Esophagus muscularis mucosa (tissue), 4 donors: ENCODE results near the gene DCHS2. TPM values are rescaled to one million over a fixed set of nuclear protein-coding genes. Genes with fewer than 3 reads are reported as not detected.

Experiments
- DNase-seq: peaks from one replicate; pipeline ENCODE4 v3.0.0-alpha.2; 2017; ENCODE audit errors: extremely low spot score
- H3K27ac ChIP-seq, 4 donors: fragments of 200-600 bp; sonication (generic); replicated peaks in 1 of 4; 1 replicate in 3 of 4; 2 replicates in 1 of 4; pipeline ENCODE4 v1.5.1; 2016 to 2019; ENCODE audit warnings: mild to moderate bottlenecking in 1 of 4
- H3K27me3 ChIP-seq, 4 donors: fragments of 200-600 bp; sonication (generic); one replicate each; pipeline versions ENCODE4 v1.5.1 to v1.6.0; 2016 to 2019
- H3K36me3 ChIP-seq, 4 donors: fragments of 200-600 bp; sonication (generic); one replicate each; pipeline ENCODE4 v1.5.1; 2016 to 2019
- H3K4me1 ChIP-seq, 4 donors: fragments of 200-600 bp; sonication (generic); one replicate each; pipeline ENCODE4 v1.5.1; 2016 to 2019
- H3K4me3 ChIP-seq, 4 donors: fragments of 200-600 bp; sonication (generic); 1 replicate in 2 of 4; 2 replicates in 2 of 4; pipeline ENCODE4 v1.5.1; 2016 to 2019; ENCODE audit warnings: mild to moderate bottlenecking in 4 of 4, moderate library complexity in 1 of 4
- H3K9me3 ChIP-seq, 4 donors: fragments of 200-600 bp; sonication (generic); 1 replicate in 3 of 4; 2 replicates in 1 of 4; pipeline ENCODE4 v1.5.1; 2016 to 2019
- CTCF ChIP-seq, 3 experiments: fragments of 200-600 bp in 2 of 3; fragments of 450-650 bp in 1 of 3; sonication (generic) in 2 of 3; IDR thresholded peaks; one replicate each; pipeline ENCODE4 v1.5.1; 2017 to 2019; ENCODE audit warnings: antibody characterized with exemption in 3 of 3, mild to moderate bottlenecking in 2 of 3, moderate library complexity in 1 of 3
- EP300 ChIP-seq: sonication (generic); formaldehyde crosslinking; IDR thresholded peaks from one replicate; pipeline ENCODE4 v1.6.1; 2017; ENCODE audit warnings: antibody characterized with exemption
- POLR2A ChIP-seq: fragments of 450-650 bp; IDR thresholded peaks from one replicate; pipeline ENCODE4 v1.6.1; 2017; ENCODE audit warnings: antibody characterized with exemption, moderate library complexity, mild to moderate bottlenecking, low read depth
- POLR2AphosphoS5 ChIP-seq, 2 donors: sonication (generic); formaldehyde crosslinking; IDR thresholded peaks; one replicate each; pipeline ENCODE4 v1.6.1; 2017; ENCODE audit warnings: antibody characterized with exemption in 2 of 2
- WGBS: methylation state at CpG from one replicate; pipeline ENCODE4 v1.1.5; 2018; 5-methylcytosine and 5-hydroxymethylcytosine counted together
- intact Hi-C: fragments of 100-400 bp; cut with DNase I; formaldehyde crosslinking; loops from one replicate; pipeline ENCODE4 v1.15.1; 2023
- total RNA-seq, 4 donors: library from RNA; depleted of rRNA; stranded (reverse); fragments of >200 nt; gene quantifications; one replicate each; pipeline versions ENCODE4 v1.1.0 to v1.2.1, GENCODE V29; 2016

Gene DCHS2
- total RNA-seq, 4 donors from 2014 or later: 2.7 to 5.8 (median 3.2) TPM

DNA sequence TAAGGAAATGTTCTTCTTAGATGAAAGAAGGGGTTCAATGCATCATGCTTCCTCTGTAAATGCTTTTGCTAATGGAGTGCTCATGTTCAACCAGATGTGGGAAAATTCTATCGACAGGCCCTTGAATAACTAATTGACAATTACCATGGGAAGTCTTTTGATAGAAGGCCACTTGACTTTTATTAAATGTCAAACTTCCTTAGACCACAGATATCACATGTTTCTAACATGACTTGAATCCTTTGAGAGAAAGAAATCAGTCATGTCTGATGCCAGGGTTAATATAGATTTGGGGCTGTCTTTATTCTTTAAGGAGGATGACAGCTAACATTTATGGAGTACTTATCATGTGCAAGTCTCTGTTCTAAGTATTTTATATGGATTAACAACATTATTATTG lies 280.1 kb downstream of the DCHS2 start:
- intact Hi-C loops: no loop called here
- no peaks in the 10 kb centered on the region for H3K9me3 ChIP-seq
- no peak for TF ChIP-seq CTCF (IDR thresholded peaks at IDR 0.05)
- H3K36me3 ChIP-seq: no peaks in the 10 kb centered on the region
- no peaks in the 10 kb centered on the region for H3K4me1 ChIP-seq
- DNase-seq: no peak
- WGBS: 94% methylated on average over 1 of the region's 1 CpG
- no peak overlapping the region for H3K27ac ChIP-seq
- H3K4me3 ChIP-seq: no peak overlapping the region
- no peaks in the 10 kb centered on the region for H3K27me3 ChIP-seq

- no peaks in the 10 kb centered on the region for H3K27me3 ChIP-seq
- WGBS: 80% methylated on average over 5 of the region's 5 CpGs
- no peaks in the 10 kb centered on the region for H3K4me1 ChIP-seq
- H3K36me3 ChIP-seq: no peaks in the 10 kb centered on the region
- no peaks in the 10 kb centered on the region for H3K9me3 ChIP-seq
- H3K4me3 ChIP-seq: no peak overlapping the region
- no peak overlapping the region for H3K27ac ChIP-seq
- intact Hi-C loops: no loop called here
- TF ChIP-seq POLR2AphosphoS5 (IDR thresholded peaks at IDR 0.05): no peak
- TF ChIP-seq CTCF (IDR thresholded peaks at IDR 0.05): no peak
- TF ChIP-seq POLR2A: no peak
- no peak for TF ChIP-seq EP300
- no peak for DNase-seq
Observed at GRCh38 chr4:154208424-154208823, 283.2 kb downstream of the DCHS2 start.

DNA sequence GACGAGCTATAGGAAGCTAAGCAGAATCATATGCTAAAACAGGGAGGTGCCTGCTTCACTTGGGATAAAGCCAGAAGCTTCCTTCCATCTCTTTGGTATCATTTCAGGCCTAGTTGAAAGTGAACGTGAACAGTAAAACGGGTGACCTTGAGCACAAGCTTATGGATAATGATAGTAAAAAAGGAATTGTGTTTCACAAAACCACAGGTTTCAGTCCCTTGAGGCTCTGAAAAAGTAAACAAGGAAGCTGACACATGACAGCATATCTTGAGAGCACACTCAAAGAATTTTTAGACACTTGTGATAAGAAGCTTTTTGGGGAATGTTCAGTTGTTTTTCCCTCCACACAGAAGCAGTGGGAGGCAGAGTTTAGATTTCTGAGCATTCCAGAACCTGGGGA lies 286.1 kb downstream of the DCHS2 start:
- WGBS: 86% methylated on average over 3 of the region's 3 CpGs
- no peaks in the 10 kb centered on the region for H3K36me3 ChIP-seq
- TF ChIP-seq CTCF (IDR thresholded peaks at IDR 0.05) (no peak), POLR2A (no peak), POLR2AphosphoS5 (IDR thresholded peaks at IDR 0.05) (no peak), EP300 (no peak)
- no peak overlapping the region for H3K27ac ChIP-seq
- intact Hi-C loops: no loop called here
- no peak for DNase-seq
- H3K4me3 ChIP-seq: no peak overlapping the region
- no peaks in the 10 kb centered on the region for H3K4me1 ChIP-seq
- no peaks in the 10 kb centered on the region for H3K27me3 ChIP-seq
- no peaks in the 10 kb centered on the region for H3K9me3 ChIP-seq

DNA sequence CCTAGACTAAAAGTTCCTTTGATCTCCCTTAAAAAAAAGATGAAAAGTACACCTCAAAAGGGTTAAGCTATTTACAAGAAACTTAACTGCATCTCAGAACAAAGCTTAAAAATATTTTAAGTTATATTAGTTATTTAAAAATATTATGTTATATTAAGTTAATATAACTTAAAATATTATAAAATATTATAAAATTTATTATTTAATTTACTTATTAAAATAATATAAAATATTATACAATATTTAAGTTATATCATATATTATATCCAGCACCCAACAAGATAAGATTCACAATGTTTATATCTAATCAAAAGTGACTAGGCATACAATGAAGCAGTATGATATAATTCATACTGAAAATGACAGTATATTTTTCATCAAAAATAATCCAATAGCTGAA lies 296.9 kb downstream of the DCHS2 start:
- Histone ChIP-seq H3K4me3 (no peak overlapping the region), H3K36me3 (no peaks in the 10 kb centered on the region), H3K9me3 (peaks cover 0 to 15% (median 2%) of the 10 kb centered on the region in 4 donors), H3K4me1 (no peaks in the 10 kb centered on the region), H3K27me3 (no peaks in the 10 kb centered on the region), H3K27ac (no peak overlapping the region)
- TF ChIP-seq EP300 (no peak), CTCF (IDR thresholded peaks at IDR 0.05) (no peak), POLR2A (no peak), POLR2AphosphoS5 (IDR thresholded peaks at IDR 0.05) (no peak)
- no peak for DNase-seq
- intact Hi-C loops: no loop called here

DNA sequence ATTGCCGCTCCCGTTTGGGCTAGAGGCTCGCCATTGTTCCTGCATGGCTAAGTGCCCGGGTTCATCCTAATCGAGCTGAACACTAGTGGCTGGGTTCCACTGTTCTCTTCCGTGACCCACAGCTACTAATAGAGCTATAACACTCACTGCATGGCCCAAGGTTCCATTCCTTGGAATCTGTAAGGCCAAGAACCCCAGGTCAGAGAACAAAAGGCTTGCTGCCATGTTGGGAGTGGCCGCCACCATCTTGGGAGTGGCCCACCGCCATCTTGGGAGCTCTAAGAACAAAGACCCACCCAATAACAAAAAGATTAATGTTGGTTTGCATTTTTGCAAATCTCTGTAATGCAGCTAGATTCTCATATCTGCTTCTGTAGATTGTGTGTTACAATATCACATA lies 299.0 kb downstream of the DCHS2 start:
- H3K9me3 ChIP-seq: peaks cover 0 to 6% (median 2%) of the 10 kb centered on the region in 4 donors
- intact Hi-C loops: no loop called here
- H3K4me3 ChIP-seq: no peak overlapping the region
- H3K4me1 ChIP-seq: no peaks in the 10 kb centered on the region
- WGBS: 93% methylated on average over 8 of the region's 8 CpGs
- no peak for DNase-seq
- H3K27ac ChIP-seq: no peak overlapping the region
- H3K36me3 ChIP-seq: no peaks in the 10 kb centered on the region
- no peaks in the 10 kb centered on the region for H3K27me3 ChIP-seq
- no peak for TF ChIP-seq CTCF (IDR thresholded peaks at IDR 0.05)
- no peak for TF ChIP-seq EP300
- no peak for TF ChIP-seq POLR2AphosphoS5 (IDR thresholded peaks at IDR 0.05)
- TF ChIP-seq POLR2A: no peak
